ENCODE results near the gene SLC6A3.

Gene SLC6A3

GRCh38 chr5:1439388-1440097 lies 5.7 kb downstream of the SLC6A3 start:
- TF ChIP-seq EZH2phosphoT487 (IDR thresholded peaks at IDR 0.05; ENCODE audit: low read depth) (no peak), CTCF (IDR thresholded peaks at IDR 0.05; ENCODE audit: low read depth, low read length) (no peak)
- H4K20me1 ChIP-seq (ENCODE audit: insufficient read depth, low read length), result no peaks in the 10 kb centered on the region
- H3K27me3 ChIP-seq (ENCODE audit: low read depth, low read length), result no peaks in the 10 kb centered on the region
- no peaks in the 10 kb centered on the region for H3K36me3 ChIP-seq (replicated peaks; ENCODE audit: low read depth, low read length)
- H3K9ac ChIP-seq (ENCODE audit: low read length), result no peak overlapping the region
- no peaks in the 10 kb centered on the region for H3K9me3 ChIP-seq (ENCODE audit: insufficient read depth, low read length)
- H3K4me2 ChIP-seq (ENCODE audit: low read length), result no peak overlapping the region
- no peaks in the 10 kb centered on the region for H3K4me1 ChIP-seq (ENCODE audit: low read length)
- H3K79me2 ChIP-seq (ENCODE audit: low read length), result no peaks in the 10 kb centered on the region
- no peak overlapping the region for H3K4me3 ChIP-seq (ENCODE audit: low read length)
- H2AFZ ChIP-seq (ENCODE audit: low read depth, low read length), result no peak overlapping the region
- H3K27ac ChIP-seq (ENCODE audit: low read length), result no peak overlapping the region

- Histone ChIP-seq H3K4me3 (ENCODE audit: low read length) (no peak overlapping the region), H2AFZ (ENCODE audit: low read depth, low read length) (no peak overlapping the region), H4K20me1 (ENCODE audit: insufficient read depth, low read length) (no peaks in the 10 kb centered on the region), H3K4me2 (ENCODE audit: low read length) (no peak overlapping the region), H3K79me2 (ENCODE audit: low read length) (no peaks in the 10 kb centered on the region), H3K27ac (ENCODE audit: low read length) (no peak overlapping the region), H3K27me3 (ENCODE audit: low read depth, low read length) (no peaks in the 10 kb centered on the region), H3K36me3 (replicated peaks; ENCODE audit: low read depth, low read length) (no peaks in the 10 kb centered on the region), H3K9ac (ENCODE audit: low read length) (no peak overlapping the region), H3K4me1 (ENCODE audit: low read length) (no peaks in the 10 kb centered on the region), H3K9me3 (ENCODE audit: insufficient read depth, low read length) (no peaks in the 10 kb centered on the region)
- TF ChIP-seq CTCF (IDR thresholded peaks at IDR 0.05; ENCODE audit: low read depth, low read length), result no peak
- no peak for TF ChIP-seq EZH2phosphoT487 (IDR thresholded peaks at IDR 0.05; ENCODE audit: low read depth)
Measured at GRCh38 chr5:1438871-1439270, 6.4 kb downstream of the SLC6A3 start.

GRCh38 chr5:1437876-1438559 lies 7.2 kb downstream of the SLC6A3 start:
- H2AFZ ChIP-seq (ENCODE audit: low read depth, low read length), result no peak overlapping the region
- H3K4me3 ChIP-seq (ENCODE audit: low read length), result no peak overlapping the region
- TF ChIP-seq CTCF (IDR thresholded peaks at IDR 0.05; ENCODE audit: low read depth, low read length) (no peak), EZH2phosphoT487 (IDR thresholded peaks at IDR 0.05; ENCODE audit: low read depth) (no peak)
- H3K79me2 ChIP-seq (ENCODE audit: low read length), result no peaks in the 10 kb centered on the region
- H3K4me2 ChIP-seq (ENCODE audit: low read length), result no peak overlapping the region
- H3K36me3 ChIP-seq (replicated peaks; ENCODE audit: low read depth, low read length), result no peaks in the 10 kb centered on the region
- H4K20me1 ChIP-seq (ENCODE audit: insufficient read depth, low read length), result no peaks in the 10 kb centered on the region
- H3K4me1 ChIP-seq (ENCODE audit: low read length), result no peaks in the 10 kb centered on the region
- no peaks in the 10 kb centered on the region for H3K9me3 ChIP-seq (ENCODE audit: insufficient read depth, low read length)
- no peak overlapping the region for H3K9ac ChIP-seq (ENCODE audit: low read length)
- no peak overlapping the region for H3K27ac ChIP-seq (ENCODE audit: low read length)
- no peaks in the 10 kb centered on the region for H3K27me3 ChIP-seq (ENCODE audit: low read depth, low read length)

- Histone ChIP-seq H3K4me1 (ENCODE audit: low read length) (no peaks in the 10 kb centered on the region), H3K4me3 (ENCODE audit: low read length) (no peak overlapping the region), H3K9ac (ENCODE audit: low read length) (no peak overlapping the region), H3K4me2 (ENCODE audit: low read length) (no peak overlapping the region), H3K9me3 (ENCODE audit: insufficient read depth, low read length) (no peaks in the 10 kb centered on the region), H3K36me3 (replicated peaks; ENCODE audit: low read depth, low read length) (no peaks in the 10 kb centered on the region), H2AFZ (ENCODE audit: low read depth, low read length) (no peak overlapping the region), H3K27ac (ENCODE audit: low read length) (no peak overlapping the region), H3K79me2 (ENCODE audit: low read length) (no peaks in the 10 kb centered on the region), H3K27me3 (ENCODE audit: low read depth, low read length) (no peaks in the 10 kb centered on the region), H4K20me1 (ENCODE audit: insufficient read depth, low read length) (no peaks in the 10 kb centered on the region)
- TF ChIP-seq EZH2phosphoT487 (IDR thresholded peaks at IDR 0.05; ENCODE audit: low read depth) (no peak), CTCF (IDR thresholded peaks at IDR 0.05; ENCODE audit: low read depth, low read length) (no peak)
Measured at GRCh38 chr5:1437226-1437829, 7.9 kb downstream of the SLC6A3 start.

All from OCI-LY3 (cell line).